SK-N-SH (cell line): ENCODE results near the gene KDSR.

ENCODE experiments used
- ELF1 ChIP-seq: IDR thresholded peaks from 2 replicates; pipeline ENCODE4 v1.4.0; 2012
- EP300 ChIP-seq, 2 experiments: IDR thresholded peaks; 2 replicates each; pipeline versions ENCODE4 v1.4.0 to v1.6.1; 2012; ENCODE audit warnings: borderline replicate concordance in 1 of 2, low read depth in 1 of 2, low read length in 1 of 2
- EZH2phosphoT487 ChIP-seq: fragments of 200-600 bp; sonication (generic); IDR thresholded peaks from 2 replicates; pipeline ENCODE4 v1.6.1; 2017; ENCODE audit warnings: low read depth, mixed run types, mild to moderate bottlenecking, antibody characterized with exemption, moderate library complexity, borderline replicate concordance
- FOXM1 ChIP-seq: IDR thresholded peaks from 2 replicates; pipeline ENCODE4 v1.4.0; 2012; ENCODE audit warnings: low read depth, mild to moderate bottlenecking
- MXI1 ChIP-seq: IDR thresholded peaks from 2 replicates; pipeline ENCODE4 v1.6.1; 2012; ENCODE audit warnings: mild to moderate bottlenecking, low read depth, low read length, improper control_type of control experiment
- POLR2AphosphoS5 ChIP-seq: IDR thresholded peaks from 2 replicates; pipeline ENCODE4 v1.6.1; 2012; ENCODE audit warnings: low read depth, low read length
- SIN3A ChIP-seq: IDR thresholded peaks from 2 replicates; pipeline ENCODE4 v1.6.1; 2012; ENCODE audit warnings: low read depth, mild to moderate bottlenecking, low read length, moderate library complexity, borderline replicate concordance
- USF2 ChIP-seq: fragments of 150-350 bp; IDR thresholded peaks from 2 replicates; pipeline ENCODE4 v1.6.1; 2017; ENCODE audit warnings: antibody characterized with exemption, low read length, low read depth, borderline replicate concordance
- YY1 ChIP-seq: IDR thresholded peaks from 2 replicates; pipeline ENCODE4 v1.4.0; 2012; ENCODE audit warnings: low read depth, mild to moderate bottlenecking
- TF ChIP-seq, protein P1 (sequence below): fragments of 200-600 bp; sonication (generic); IDR thresholded peaks from 2 replicates; pipeline ENCODE4 v1.6.1; 2017; ENCODE audit warnings: antibody characterized with exemption, mild to moderate bottlenecking, moderate library complexity
- TF ChIP-seq, protein P2 (sequence below): IDR thresholded peaks from 2 replicates; pipeline ENCODE4 v1.4.0; 2012; ENCODE audit warnings: low read depth

DNA sequence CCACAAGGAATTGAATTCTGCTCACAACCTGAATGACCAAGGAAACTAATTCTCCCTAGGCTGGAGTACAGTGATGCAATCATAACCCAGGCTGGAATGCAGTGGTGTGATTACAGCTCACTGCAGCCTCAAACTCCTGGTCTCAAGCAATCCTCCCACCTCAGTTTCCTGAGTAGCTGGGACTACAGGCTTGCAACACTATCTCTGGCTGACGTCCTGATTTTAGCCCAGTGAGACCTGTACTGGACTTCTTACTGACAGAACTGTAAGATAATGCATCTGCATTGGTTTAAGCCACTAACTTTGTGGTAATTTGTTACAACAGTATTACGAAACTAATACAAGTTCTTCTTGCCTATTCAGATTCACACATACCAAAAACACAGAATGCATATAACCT is 9.5 kb upstream of the KDSR start:
- TF ChIP-seq, protein P1, sequence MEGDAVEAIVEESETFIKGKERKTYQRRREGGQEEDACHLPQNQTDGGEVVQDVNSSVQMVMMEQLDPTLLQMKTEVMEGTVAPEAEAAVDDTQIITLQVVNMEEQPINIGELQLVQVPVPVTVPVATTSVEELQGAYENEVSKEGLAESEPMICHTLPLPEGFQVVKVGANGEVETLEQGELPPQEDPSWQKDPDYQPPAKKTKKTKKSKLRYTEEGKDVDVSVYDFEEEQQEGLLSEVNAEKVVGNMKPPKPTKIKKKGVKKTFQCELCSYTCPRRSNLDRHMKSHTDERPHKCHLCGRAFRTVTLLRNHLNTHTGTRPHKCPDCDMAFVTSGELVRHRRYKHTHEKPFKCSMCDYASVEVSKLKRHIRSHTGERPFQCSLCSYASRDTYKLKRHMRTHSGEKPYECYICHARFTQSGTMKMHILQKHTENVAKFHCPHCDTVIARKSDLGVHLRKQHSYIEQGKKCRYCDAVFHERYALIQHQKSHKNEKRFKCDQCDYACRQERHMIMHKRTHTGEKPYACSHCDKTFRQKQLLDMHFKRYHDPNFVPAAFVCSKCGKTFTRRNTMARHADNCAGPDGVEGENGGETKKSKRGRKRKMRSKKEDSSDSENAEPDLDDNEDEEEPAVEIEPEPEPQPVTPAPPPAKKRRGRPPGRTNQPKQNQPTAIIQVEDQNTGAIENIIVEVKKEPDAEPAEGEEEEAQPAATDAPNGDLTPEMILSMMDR: no peak
- TF ChIP-seq SIN3A (no peak), ELF1 (no peak), YY1 (no peak), POLR2AphosphoS5 (no peak), FOXM1 (no peak), EZH2phosphoT487 (no peak), USF2 (no peak), MXI1 (no peak), EP300 (IDR thresholded peaks at IDR 0.05; ENCODE audit: borderline replicate concordance in 1 of 2, low read depth in 1 of 2, low read length in 1 of 2) (no peak)
- TF ChIP-seq, protein P2, sequence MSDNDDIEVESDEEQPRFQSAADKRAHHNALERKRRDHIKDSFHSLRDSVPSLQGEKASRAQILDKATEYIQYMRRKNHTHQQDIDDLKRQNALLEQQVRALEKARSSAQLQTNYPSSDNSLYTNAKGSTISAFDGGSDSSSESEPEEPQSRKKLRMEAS: no peak
